GM21515 (cell line): ENCODE data around the gene PDLIM5.

ENCODE experiments used
- ATAC-seq: cut with Tn5 transposase; IDR thresholded peaks from one replicate; pipeline ENCODE4 v1.9.1; 2021; ENCODE audit not compliant: unreplicated experiment

PDLIM5 gene

GRCh38 chr4:94678896-94679295 lies 227.2 kb downstream of the PDLIM5 start:
- ATAC-seq = no peak

DNA sequence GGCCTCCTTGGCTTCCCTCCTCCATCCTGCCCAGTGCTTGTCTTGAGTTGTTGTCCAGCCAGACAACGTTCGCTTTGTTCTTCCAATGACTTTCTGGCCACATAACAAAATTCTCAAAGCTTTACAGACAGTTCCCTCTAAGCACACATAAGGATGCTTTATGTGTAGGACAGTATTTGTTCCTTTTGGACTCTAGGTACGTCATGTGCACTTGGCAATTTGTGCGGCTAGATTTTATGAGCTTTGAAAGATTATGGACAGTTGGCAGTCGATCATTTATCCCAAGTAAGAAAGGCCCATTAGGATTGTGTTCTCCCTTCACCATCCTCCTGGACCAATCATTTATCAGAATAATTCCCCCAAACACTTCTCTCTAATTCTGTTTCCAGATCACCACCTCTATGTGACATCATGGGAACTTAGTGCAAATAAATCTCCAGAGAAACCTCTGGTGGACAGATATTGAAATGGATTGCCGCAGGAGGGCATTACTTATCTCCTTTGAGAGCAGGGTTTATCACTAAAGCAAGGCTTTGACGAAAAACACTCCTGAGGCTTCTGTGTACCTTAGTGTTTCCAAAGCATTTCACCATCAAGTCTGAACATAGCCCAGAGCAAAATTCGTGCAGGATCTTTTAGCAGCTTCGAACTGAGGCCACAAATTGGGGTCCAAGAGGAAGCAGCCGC lies 228.6 kb downstream of the PDLIM5 start:
- ATAC-seq = no peak

DNA sequence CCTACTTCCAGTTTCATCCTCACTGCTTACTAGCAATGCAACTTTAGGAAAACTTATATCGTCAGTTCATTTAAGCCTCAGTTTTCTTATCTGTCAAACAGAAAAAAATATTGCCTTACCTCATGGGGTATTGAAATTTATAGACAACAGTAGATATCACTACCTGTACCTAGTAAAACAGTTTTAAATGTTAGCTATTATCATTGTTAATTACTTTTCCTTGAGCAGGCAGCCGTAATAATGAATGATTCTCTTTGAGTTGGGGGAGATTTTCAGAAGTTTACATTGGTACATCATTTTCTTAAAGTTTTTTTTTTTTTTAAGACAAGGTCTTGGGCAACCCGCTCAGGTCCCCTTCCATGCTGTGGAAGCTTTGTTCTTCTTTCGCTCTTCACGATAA lies 234.3 kb downstream of the PDLIM5 start:
- ATAC-seq = no peak

DNA sequence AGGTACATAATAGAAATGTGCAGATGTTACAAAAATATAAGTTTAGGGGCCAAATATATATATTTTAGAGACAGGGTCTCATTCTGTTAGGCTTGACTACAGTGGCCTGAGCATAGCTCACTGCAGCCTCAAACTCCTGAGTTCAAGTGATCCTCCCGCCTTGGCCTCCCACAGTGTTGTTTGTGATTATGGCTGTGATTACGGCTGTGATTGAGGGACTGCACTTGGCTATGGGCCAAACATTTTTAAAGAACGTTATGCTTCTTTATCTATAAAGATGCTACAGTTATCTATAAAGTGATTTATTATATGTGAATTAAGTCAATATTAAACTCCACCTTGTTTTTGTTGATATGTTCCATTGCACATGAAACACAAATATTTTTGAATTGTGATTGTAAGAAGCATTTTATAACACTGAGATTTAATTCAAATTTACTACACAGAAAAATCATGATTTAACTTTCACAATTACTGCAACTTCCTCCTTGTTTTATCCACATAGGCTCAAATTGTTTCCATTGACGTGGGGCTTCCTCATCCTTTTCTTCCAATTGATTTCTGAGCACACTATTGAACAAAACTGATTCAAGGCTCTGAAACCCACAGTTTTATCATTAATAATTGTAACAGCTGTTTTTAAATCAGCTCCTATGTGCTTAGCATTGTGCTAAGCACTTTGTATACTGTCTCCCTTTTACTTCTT lies 237.6 kb downstream of the PDLIM5 start:
- ATAC-seq = no peak

GRCh38 chr4:94690851-94691254 lies 239.1 kb downstream of the PDLIM5 start:
- no peak for ATAC-seq

DNA sequence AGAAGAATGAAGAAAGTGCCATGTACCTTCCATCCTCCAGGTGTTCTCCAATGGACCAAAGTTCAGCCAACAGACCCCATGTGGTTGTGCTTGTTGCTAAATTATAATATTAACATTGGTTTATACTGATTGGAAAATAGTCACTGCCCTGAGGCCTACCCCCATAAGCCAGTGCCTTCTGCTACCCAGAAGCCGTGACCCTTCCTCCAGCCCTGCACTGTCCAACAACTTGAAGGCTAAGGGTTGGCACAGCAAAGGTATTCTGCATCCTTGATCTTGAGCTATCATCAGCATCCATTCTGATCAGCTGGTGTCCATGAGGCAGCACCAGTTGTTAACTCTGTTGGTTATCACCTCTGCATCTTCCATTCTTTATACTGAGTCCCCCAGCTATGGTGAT lies 239.8 kb downstream of the PDLIM5 start:
- no peak for ATAC-seq

DNA sequence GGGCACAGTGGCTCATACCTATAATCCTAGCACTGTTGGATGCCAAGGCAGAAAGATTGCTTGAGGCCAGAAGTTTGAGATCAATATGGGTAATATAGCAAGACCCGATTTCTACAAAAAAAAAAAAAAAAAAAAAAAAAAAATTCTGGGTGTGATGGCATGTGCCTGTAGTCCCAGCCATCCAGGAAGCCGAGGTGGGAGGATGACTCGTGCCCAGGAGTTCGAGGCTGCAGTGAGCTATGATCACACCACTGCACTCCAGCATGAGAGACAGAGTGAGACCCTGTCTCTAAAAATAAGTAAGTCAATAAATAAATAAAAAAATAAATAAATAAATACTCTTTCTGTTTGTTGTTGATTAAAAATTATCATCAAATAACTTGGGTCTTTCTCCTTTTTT lies 243.6 kb downstream of the PDLIM5 start:
- no peak for ATAC-seq

DNA sequence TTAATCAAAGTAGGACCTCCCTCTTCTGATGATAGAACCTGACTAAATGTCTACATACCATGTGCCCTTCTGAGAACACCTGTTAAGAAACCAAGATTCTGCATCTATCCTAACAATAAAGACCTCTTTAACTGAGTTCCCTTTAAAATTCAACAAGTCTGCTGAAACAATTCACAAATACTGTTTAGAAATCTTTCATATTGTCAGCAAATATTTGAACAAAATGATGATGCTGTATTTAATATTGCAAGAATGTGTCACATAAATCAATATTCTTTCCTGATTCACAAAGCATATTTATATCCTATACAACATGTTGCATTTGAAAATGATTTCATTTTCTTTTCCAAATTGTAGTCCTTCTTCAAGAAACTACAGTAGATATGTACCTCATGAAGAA lies 246.4 kb downstream of the PDLIM5 start:
- ATAC-seq = no peak

DNA sequence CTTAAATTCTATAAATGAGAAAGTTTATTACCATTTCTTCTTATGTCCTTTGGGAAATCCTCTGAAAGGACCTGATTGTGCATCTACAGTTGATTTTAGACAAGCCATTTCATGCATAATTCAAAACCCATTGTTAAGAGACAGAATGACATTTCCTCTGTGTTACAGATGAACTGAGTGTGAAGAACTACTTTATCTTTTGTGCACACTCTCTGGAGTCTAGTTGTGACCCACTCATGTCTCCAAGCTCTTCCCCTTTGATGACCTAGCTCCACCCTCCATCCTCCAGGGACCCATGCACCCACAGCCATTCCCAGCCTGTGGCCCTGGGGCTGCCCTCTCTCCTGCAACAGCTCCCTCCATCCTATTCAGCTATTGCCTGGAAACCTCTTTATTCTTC lies 248.6 kb downstream of the PDLIM5 start:
- ATAC-seq = no peak

GRCh38 chr4:94701631-94702300 lies 250.0 kb downstream of the PDLIM5 start:
- ATAC-seq = no peak

GRCh38 chr4:94711635-94712034 lies 259.9 kb downstream of the PDLIM5 start:
- ATAC-seq = no peak

- no peak for ATAC-seq
Measured at GRCh38 chr4:94714365-94715160, 262.8 kb downstream of the PDLIM5 start.

DNA sequence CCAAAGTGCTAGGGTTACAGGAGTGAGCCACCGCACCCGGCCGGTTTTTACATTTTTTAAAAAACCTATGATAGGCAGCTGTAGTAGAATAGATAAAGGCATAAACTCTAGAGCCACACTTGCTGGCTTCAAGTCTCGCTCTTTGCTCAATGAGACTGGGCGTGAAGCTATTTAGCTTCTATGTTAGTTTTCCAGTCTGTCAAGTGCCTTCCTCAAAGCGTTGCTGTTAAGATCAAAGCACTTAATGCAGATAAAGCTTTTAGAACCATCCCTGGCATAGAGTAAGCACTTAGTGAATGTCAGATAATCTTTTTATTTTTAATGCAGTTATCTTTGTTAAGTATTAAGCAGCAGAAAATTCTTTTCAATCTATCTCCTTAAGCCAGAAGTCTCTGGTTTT lies 264.0 kb downstream of the PDLIM5 start:
- ATAC-seq = no peak
